OCI-LY3 (cell line): ENCODE data around the gene UGT1A3.

Experiments used
- H2AFZ ChIP-seq: fragments of 200-600, 300-600 bp; shearing (Covaris generic); 2 replicates; pipeline ENCODE4 v1.6.0; 2014; ENCODE audit warnings: antibody characterized with exemption, low read depth, low read length
- H3K27ac ChIP-seq: fragments of 200-600, 300-600 bp; sonication (generic); 2 replicates; pipeline ENCODE4 v1.5.1; 2014; ENCODE audit warnings: mild to moderate bottlenecking, low read length, moderate library complexity, mixed read lengths
- H3K27me3 ChIP-seq: fragments of 200-600, 300-600 bp; sonication (generic); 2 replicates; pipeline ENCODE4 v1.6.1; 2014; ENCODE audit warnings: low read depth, low read length, mixed read lengths
- H3K36me3 ChIP-seq: fragments of 200-600, 300-600 bp; sonication (generic); replicated peaks from 2 replicates; pipeline ENCODE3; 2014; ENCODE audit warnings: low read depth, low read length, mixed read lengths
- H3K4me1 ChIP-seq: fragments of 300-600, 200-600 bp; sonication (generic); 2 replicates; pipeline ENCODE4 v1.6.1; 2014; ENCODE audit warnings: low read length, mixed read lengths
- H3K4me2 ChIP-seq: fragments of 200-600, 300-600 bp; sonication (generic); 2 replicates; pipeline ENCODE4 v1.6.1; 2014; ENCODE audit warnings: low read length, mixed read lengths
- H3K4me3 ChIP-seq: fragments of 300-600, 200-600 bp; sonication (generic); 2 replicates; pipeline ENCODE4 v1.5.1; 2014; ENCODE audit warnings: antibody characterized with exemption, mild to moderate bottlenecking, low read length, moderate library complexity
- H3K79me2 ChIP-seq: fragments of 300-600, 200-600 bp; shearing (Covaris generic); 2 replicates; pipeline ENCODE4 v1.6.1; 2014; ENCODE audit warnings: mild to moderate bottlenecking, low read length, mixed read lengths
- H3K9ac ChIP-seq: fragments of 300-600, 200-600 bp; shearing (Covaris generic); 2 replicates; pipeline ENCODE4 v1.6.0; 2014; ENCODE audit warnings: mild to moderate bottlenecking, low read length, moderate library complexity
- H3K9me3 ChIP-seq: fragments of 200-600, 300-600 bp; shearing (Covaris generic); 2 replicates; pipeline ENCODE4 v1.6.1; 2014; ENCODE audit warnings: low read length, mixed read lengths; ENCODE audit not compliant: insufficient read depth
- H4K20me1 ChIP-seq: fragments of 200-600, 300-600 bp; sonication (generic); 2 replicates; pipeline ENCODE4 v1.6.1; 2016; ENCODE audit warnings: low read length, mixed read lengths; ENCODE audit not compliant: insufficient read depth
- EZH2phosphoT487 ChIP-seq: fragments of 200-600 bp; shearing (Covaris generic); IDR thresholded peaks from 2 replicates; pipeline ENCODE4 v1.6.1; 2018; ENCODE audit warnings: antibody characterized with exemption, mixed run types, low read depth
- TF ChIP-seq, protein P1 (sequence below): fragments of 200-600, 300-600 bp; sonication (generic); IDR thresholded peaks from 2 replicates; pipeline ENCODE4 v1.5.1; 2014; ENCODE audit warnings: antibody characterized with exemption, low read length, low read depth

UGT1A3 gene

DNA sequence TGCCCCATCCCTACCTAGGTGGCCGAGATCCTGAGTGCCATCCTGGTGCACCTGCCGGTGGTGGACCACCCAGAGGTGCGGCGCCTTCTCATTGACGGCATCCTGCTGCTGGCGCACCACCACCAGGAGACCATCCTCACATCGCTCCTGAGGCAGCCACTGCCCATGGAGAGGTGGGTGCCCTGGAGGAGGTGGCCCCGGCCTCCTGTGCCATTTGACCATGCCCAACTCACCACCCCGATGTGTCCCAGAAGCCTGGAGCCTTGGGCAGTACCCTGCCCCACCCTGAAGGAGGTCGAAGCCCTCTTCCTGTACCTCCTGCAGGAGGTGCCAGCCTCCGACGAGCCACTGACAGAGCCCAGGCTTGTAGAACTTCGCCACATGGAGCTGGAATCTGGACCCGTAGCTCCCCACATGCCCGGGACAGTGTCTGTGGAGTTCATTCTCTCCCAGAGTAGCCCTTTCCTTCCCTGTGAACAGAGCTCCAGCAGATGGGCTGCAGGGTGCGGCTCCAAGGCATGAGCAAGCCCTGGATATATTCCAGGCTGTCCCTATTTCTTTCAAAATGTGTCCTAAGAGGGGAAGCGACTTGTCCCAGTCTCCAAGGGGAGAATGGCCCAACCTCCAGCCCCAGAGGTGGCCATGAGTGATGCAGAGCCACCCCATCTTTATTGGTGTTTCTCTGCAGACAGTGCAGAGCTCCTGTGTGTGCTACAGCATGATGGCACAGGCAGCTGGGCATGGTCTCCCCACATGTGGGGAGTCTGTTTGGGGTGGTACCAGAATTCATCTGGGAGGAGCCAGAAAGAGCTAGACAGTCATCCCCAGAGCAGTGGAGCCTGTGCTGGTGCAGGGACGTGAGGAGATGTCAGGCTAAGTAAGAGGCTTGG lies 91.3 kb downstream of the UGT1A3 start:
- Histone ChIP-seq H3K4me1 (no peaks in the 10 kb centered on the region), H3K9me3 (no peaks in the 10 kb centered on the region), H3K27ac (no peak overlapping the region), H3K36me3 (no peaks in the 10 kb centered on the region), H3K4me3 (no peak overlapping the region), H3K27me3 (no peaks in the 10 kb centered on the region), H2AFZ (no peak overlapping the region), H3K79me2 (no peaks in the 10 kb centered on the region), H4K20me1 (no peaks in the 10 kb centered on the region), H3K9ac (no peak overlapping the region), H3K4me2 (no peak overlapping the region)
- TF ChIP-seq EZH2phosphoT487 = no peak
- TF ChIP-seq, protein P1, sequence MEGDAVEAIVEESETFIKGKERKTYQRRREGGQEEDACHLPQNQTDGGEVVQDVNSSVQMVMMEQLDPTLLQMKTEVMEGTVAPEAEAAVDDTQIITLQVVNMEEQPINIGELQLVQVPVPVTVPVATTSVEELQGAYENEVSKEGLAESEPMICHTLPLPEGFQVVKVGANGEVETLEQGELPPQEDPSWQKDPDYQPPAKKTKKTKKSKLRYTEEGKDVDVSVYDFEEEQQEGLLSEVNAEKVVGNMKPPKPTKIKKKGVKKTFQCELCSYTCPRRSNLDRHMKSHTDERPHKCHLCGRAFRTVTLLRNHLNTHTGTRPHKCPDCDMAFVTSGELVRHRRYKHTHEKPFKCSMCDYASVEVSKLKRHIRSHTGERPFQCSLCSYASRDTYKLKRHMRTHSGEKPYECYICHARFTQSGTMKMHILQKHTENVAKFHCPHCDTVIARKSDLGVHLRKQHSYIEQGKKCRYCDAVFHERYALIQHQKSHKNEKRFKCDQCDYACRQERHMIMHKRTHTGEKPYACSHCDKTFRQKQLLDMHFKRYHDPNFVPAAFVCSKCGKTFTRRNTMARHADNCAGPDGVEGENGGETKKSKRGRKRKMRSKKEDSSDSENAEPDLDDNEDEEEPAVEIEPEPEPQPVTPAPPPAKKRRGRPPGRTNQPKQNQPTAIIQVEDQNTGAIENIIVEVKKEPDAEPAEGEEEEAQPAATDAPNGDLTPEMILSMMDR = no peak

- Histone ChIP-seq H2AFZ (no peak overlapping the region), H3K9ac (no peak overlapping the region), H3K27ac (no peak overlapping the region), H3K27me3 (no peaks in the 10 kb centered on the region), H3K4me3 (no peak overlapping the region), H3K4me2 (no peak overlapping the region), H3K36me3 (no peaks in the 10 kb centered on the region), H3K9me3 (no peaks in the 10 kb centered on the region), H3K79me2 (no peaks in the 10 kb centered on the region), H4K20me1 (no peaks in the 10 kb centered on the region), H3K4me1 (no peaks in the 10 kb centered on the region)
- no peak for TF ChIP-seq EZH2phosphoT487
- TF ChIP-seq, protein P1 = no peak
Observed at GRCh38 chr2:233820774-233821105, 91.9 kb downstream of the UGT1A3 start.

DNA sequence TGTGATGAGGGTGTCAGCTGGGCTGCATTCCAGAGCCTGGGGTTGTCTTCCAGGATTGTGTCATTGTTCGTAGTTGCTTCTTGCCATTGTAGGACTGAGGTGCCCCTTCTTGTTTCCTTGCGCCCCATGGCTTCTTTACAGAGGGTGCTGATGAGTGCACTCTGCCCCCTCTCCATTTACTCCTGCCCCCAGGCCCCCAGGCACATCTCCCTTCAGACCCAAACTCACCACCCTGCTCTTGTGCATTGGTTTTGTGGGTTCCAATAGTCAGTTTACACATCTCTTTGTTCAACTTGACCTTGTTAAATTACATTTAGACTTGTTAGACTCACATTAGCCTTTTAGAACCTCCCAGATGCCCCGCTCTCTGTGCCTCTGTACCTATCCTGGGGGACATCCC lies 92.4 kb downstream of the UGT1A3 start:
- H3K79me2 ChIP-seq = no peaks in the 10 kb centered on the region
- no peaks in the 10 kb centered on the region for H3K4me1 ChIP-seq
- TF ChIP-seq EZH2phosphoT487 = no peak
- TF ChIP-seq, protein P1 = no peak
- H3K27me3 ChIP-seq = no peaks in the 10 kb centered on the region
- H3K9ac ChIP-seq = no peak overlapping the region
- H3K4me2 ChIP-seq = no peak overlapping the region
- H3K27ac ChIP-seq = no peak overlapping the region
- H3K4me3 ChIP-seq = no peak overlapping the region
- H2AFZ ChIP-seq = no peak overlapping the region
- no peaks in the 10 kb centered on the region for H3K9me3 ChIP-seq
- H3K36me3 ChIP-seq = no peaks in the 10 kb centered on the region
- no peaks in the 10 kb centered on the region for H4K20me1 ChIP-seq

DNA sequence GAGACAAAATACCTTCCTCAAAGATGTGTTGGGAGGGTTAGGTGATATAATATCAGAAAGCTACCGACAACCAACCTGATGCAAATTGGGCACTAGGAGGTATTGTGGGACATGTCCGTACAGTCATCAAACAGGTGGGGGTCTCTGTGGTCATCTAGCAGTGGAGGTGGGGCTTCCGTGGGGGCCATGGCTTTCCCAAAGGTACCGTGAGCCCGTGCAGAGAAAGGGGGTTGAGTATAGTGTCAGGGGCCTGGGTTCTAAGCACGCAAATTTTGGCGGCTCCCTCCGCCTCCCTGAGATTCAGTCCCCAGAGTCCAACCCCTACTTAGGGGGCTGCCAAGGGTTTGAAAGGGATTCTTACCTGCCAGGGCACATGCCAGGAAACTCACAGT lies 92.9 kb downstream of the UGT1A3 start:
- no peak overlapping the region for H3K27ac ChIP-seq
- H3K4me2 ChIP-seq = no peak overlapping the region
- H3K9ac ChIP-seq = no peak overlapping the region
- no peaks in the 10 kb centered on the region for H3K79me2 ChIP-seq
- H2AFZ ChIP-seq = no peak overlapping the region
- TF ChIP-seq, protein P1 = no peak
- no peaks in the 10 kb centered on the region for H3K36me3 ChIP-seq
- no peak overlapping the region for H3K4me3 ChIP-seq
- H3K9me3 ChIP-seq = no peaks in the 10 kb centered on the region
- no peaks in the 10 kb centered on the region for H3K4me1 ChIP-seq
- H4K20me1 ChIP-seq = no peaks in the 10 kb centered on the region
- H3K27me3 ChIP-seq = no peaks in the 10 kb centered on the region
